RPMI8226 (cell line): ENCODE measurements around the gene WDR1.

Experiments used
- DNase-seq: peaks from one replicate; pipeline ENCODE4 v3.0.0-alpha.2; 2015

The WDR1 gene

GRCh38 chr4:10113362-10114047, 3.1 kb downstream of the WDR1 start:
- no peak for DNase-seq

- no peak for DNase-seq
Observed at GRCh38 chr4:10112658-10113284, 3.8 kb downstream of the WDR1 start.

GRCh38 chr4:10111067-10111801, 5.4 kb downstream of the WDR1 start:
- no peak for DNase-seq

- DNase-seq = no peak
Observed at GRCh38 chr4:10109995-10110670, 6.5 kb downstream of the WDR1 start.

GRCh38 chr4:10108818-10109783, 7.5 kb downstream of the WDR1 start:
- DNase-seq = no peak

- no peak for DNase-seq
Observed at GRCh38 chr4:10108391-10108790, 8.2 kb downstream of the WDR1 start.

- DNase-seq = no peak
Observed at GRCh38 chr4:10107111-10108091, 9.2 kb downstream of the WDR1 start.

GRCh38 chr4:10106421-10107039, 10.1 kb downstream of the WDR1 start:
- DNase-seq = no peak

GRCh38 chr4:10105920-10106319, 10.7 kb downstream of the WDR1 start:
- DNase-seq = no peak

- no peak for DNase-seq
Observed at GRCh38 chr4:10105421-10105820, 11.2 kb downstream of the WDR1 start.

- no peak for DNase-seq
Observed at GRCh38 chr4:10104991-10105276, 11.7 kb downstream of the WDR1 start.

- DNase-seq = no peak
Observed at GRCh38 chr4:10104211-10104990, 12.2 kb downstream of the WDR1 start.

- no peak for DNase-seq
Observed at GRCh38 chr4:10102474-10103332, 13.9 kb downstream of the WDR1 start.

GRCh38 chr4:10101671-10102473, 14.7 kb downstream of the WDR1 start:
- no peak for DNase-seq

- no peak for DNase-seq
Observed at GRCh38 chr4:10100734-10101216, 15.8 kb downstream of the WDR1 start.

GRCh38 chr4:10099499-10100325, 16.9 kb downstream of the WDR1 start:
- no peak for DNase-seq

GRCh38 chr4:10098780-10099160, 17.8 kb downstream of the WDR1 start:
- no peak for DNase-seq
